ENCODE measurements around the gene CASKIN1.

DNA sequence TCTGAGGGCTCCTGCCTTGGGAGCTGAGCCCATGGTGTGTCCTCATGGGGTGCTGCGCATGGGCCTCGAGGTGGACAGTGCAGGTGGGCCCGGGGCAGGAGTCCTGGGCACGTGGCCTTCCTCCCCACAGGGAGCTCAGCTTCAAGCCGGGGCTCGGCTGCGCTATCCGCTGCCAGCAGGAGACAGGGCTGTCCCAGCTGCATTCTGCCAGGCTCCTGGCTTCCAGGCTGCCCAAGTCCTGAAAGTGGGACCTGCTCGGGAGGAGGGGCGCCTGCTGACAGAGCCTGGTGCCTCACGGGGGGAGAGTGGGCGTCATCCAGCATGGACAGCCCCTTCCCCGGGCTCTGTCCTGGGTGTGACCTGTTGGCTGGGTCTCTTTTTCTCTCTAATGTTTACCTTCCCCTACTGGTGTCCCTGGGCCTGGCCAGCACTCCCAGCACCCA lies 33.7 kb downstream of the CASKIN1 start:
- TF ChIP-seq, protein P1, sequence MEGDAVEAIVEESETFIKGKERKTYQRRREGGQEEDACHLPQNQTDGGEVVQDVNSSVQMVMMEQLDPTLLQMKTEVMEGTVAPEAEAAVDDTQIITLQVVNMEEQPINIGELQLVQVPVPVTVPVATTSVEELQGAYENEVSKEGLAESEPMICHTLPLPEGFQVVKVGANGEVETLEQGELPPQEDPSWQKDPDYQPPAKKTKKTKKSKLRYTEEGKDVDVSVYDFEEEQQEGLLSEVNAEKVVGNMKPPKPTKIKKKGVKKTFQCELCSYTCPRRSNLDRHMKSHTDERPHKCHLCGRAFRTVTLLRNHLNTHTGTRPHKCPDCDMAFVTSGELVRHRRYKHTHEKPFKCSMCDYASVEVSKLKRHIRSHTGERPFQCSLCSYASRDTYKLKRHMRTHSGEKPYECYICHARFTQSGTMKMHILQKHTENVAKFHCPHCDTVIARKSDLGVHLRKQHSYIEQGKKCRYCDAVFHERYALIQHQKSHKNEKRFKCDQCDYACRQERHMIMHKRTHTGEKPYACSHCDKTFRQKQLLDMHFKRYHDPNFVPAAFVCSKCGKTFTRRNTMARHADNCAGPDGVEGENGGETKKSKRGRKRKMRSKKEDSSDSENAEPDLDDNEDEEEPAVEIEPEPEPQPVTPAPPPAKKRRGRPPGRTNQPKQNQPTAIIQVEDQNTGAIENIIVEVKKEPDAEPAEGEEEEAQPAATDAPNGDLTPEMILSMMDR (IDR thresholded peaks at IDR 0.05; ENCODE audit: borderline replicate concordance, extremely low read depth, low read length, poor library complexity, severe bottlenecking), result no peak
- no peak for TF ChIP-seq EZH2 (IDR thresholded peaks at IDR 0.05; ENCODE audit: borderline replicate concordance, low read depth, low read length, severe bottlenecking)

All from DND-41 (cell line).